Subcutaneous adipose tissue (tissue), 4 donors: Measurements from ENCODE around the gene TBL1Y. TPM values are rescaled to one million over a fixed set of nuclear protein-coding genes. Genes with fewer than 3 reads are reported as not detected.

Experiments
- CTCF ChIP-seq: fragments of 450-650 bp; IDR thresholded peaks from one replicate; pipeline ENCODE4 v1.5.1; 2016; ENCODE audit warnings: low read depth, mild to moderate bottlenecking, control low read depth, antibody characterized with exemption, moderate library complexity
- total RNA-seq, 4 donors: library from RNA; depleted of rRNA; stranded (reverse); fragments of >200 nt; gene quantifications; one replicate each; pipeline ENCODE4 v1.1.0, GENCODE V29; 2016

Gene TBL1Y
- total RNA-seq = 1 to 10 TPM in 2 of 4 donors, not detected in 2; 3.7 to 9.4 TPM

GRCh38 chrY:6910372-6911252 lies at the start of gene TBL1Y:
TSS of gene TBL1Y (plus strand) at chrY:6910697. CDS start at chrY:7025085, 114,388 bp downstream.
- no peak for TF ChIP-seq CTCF

GRCh38 chrY:6894496-6894895 lies 16.0 kb upstream of the TBL1Y start:
- TF ChIP-seq CTCF = no peak

DNA sequence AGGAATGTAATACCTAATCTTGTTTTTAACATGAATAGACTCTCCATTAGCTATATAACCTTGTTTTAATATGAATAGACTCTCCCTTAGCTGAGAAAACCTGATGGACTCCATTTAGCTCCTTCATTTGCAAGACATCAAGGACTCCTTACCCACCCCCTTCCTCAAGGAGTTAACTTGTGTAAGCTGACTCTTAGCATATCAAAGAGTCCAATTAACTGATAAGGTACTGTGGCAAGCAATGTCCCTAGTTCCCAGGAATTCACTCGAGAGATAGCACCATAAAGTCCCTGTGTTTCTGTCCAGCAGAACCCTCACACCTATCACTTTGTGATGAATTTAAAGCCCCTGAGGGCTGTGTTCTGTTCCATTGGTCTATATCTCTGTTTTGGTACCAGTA lies 15.3 kb upstream of the TBL1Y start:
- no peak for TF ChIP-seq CTCF

DNA sequence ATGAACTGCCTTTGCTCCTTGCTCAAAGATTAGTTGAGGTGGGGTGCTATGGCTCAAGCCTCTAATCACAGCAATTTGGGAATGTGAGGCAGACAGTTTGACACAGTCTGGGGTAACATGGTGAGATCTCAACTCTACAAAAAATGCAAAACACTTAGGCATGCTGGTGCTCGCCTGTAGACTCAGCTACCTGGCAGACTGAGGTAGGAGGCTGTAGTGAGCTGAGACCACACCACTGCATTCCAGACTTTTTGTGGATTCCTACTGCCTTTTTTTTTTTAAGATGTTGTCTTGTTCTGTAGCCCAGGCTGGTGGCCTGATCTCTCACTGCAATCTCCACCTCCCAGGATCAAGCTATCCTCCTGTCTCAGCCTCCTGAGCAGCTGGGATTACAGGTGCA lies 2.9 kb upstream of the TBL1Y start:
- no peak for TF ChIP-seq CTCF

- no peak for TF ChIP-seq CTCF
These were observed 1.4 kb upstream of the TBL1Y start for GRCh38 chrY:6909118-6909521.

DNA sequence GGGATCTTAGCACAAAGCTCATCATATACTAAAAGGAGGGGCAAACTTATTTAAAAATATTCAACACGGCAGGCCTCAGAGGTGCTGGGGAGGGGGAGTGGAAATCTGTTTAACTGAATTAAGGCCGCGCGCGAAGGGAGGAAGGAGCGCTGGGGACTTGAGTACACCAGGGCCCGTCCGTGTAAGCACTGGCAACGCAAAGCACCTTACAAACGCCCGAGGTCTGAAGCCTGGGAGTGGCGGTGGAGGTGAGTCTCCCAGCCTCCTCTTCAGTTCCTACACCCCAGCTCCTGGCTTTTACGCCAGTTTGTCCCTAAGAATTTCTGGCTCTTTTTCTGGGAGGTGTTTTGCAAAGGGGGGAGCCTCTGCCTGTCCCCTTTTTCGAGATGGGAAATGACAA lies 641 bp upstream of the TBL1Y start:
- no peak for TF ChIP-seq CTCF

DNA sequence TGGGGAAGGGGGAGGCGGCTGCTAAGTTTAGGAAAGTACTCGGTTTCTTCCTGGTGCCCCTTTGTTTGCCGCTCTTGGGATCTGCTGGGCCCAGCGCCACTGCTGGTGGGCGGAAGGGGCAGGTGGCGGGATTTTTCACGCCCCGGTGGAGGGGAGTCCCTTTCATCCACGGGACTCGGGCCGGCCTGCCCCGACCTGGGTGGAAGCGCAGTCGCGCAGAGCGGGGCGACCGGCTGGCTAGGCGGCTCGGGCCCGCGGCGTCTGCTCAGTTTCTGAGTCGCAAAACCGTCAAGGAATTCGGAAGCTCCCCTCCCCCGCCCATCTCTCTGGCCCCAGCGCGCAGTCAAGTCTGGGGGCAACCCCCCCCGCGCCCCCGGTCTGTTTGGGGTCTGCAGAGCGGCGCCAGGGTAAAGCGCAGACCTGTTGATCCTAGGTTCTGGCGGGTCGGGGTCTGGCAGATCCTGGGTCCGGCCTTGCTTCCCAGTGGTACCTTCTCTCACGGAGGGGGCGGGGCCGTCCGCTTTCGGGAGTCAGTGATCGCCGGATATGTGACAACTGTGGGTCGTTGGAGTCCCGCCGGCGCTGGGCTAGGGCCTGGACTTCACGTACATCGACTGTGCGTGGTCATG lies 870 bp downstream of the TBL1Y start, which contains the start of gene AMELY:
AMELY (minus strand) TSS at position 500 of the 629 bp plus-strand sequence. CDS start 39,144 bp downstream, outside the sequence.
- no peak for TF ChIP-seq CTCF
